Fibroblast of skin of left biceps (primary cell): ENCODE data around the gene FAM234B.

Experiments used
- DNase-seq, 2 experiments: peaks; one replicate each; pipeline ENCODE4 v3.0.0-alpha.2; 2013; ENCODE audit warnings: low read depth in 2 of 2

Gene FAM234B, protein sequence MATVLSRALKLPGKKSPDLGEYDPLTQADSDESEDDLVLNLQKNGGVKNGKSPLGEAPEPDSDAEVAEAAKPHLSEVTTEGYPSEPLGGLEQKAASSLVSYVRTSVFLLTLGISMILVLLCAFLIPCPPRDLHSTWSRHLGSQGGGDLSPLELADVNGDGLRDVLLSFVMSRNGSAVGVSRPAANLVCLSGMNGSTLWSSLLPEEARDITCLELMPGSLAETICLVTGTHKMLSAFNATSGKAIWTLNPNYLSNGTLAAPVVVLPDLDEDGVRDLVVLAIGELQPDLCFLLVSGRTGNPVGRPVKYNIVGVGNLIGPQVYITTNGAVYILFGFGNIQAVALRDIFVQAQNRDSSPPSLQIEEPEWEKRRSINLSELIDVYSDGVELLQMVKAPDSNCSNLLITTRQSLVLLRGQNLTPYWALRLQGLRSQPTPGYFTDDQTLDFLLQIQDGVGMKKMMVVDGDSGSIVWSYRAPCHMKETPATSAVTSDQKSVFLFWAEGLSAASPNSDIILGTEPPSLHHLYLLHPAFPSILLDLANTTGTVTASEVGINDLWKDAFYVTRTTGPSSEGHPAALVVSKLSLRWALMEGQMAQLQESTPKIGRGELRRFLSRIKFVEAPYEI

GRCh38 chr12:13044002-13044905 is at the start of gene FAM234B:
TSS of gene FAM234B (plus strand) at chr12:13044381. CDS start at chr12:13044404, 23 bp downstream.
- DNase-seq: no peak

- DNase-seq: no peak
These were observed 49.1 kb upstream of the FAM234B start for GRCh38 chr12:12995088-12995487.

DNA sequence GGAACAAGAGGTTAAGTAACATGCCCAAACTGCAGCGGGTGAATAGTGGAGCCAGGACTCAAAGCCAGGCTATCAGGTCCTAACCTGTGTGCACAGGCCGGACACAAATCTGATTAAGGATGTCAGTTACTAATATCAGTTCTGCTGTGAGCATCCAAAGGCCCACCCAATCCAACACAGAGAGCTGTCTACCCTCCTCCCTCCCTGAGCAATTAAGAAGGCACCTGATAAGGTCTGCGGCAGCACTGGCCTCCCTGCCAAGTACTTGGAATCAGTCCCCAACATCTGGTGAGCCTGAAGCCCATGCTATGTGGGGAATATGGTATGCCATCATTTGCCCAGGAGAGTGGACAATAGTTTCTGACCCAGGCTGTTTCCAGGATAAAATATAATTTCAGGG is 48.0 kb upstream of the FAM234B start:
- no peak for DNase-seq

DNA sequence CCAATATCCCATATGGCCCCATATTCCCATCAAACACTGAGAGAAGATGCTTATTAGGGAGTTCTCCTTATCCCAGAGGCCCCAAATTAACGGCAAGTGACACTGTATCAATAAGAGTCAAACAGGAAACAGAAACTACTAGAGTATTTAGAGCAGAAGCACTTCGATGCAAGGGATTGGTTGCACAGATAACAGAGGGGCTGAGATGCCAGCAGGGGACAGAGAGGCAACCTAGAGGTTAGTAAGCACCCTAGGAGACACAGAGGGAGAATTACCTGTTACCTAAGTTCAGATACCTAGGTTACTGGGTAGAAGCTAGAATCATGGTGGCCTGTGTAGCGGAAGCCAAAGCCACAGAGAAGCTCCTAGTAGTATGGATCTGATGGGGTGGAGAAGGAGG is 47.0 kb upstream of the FAM234B start:
- DNase-seq: no peak

DNA sequence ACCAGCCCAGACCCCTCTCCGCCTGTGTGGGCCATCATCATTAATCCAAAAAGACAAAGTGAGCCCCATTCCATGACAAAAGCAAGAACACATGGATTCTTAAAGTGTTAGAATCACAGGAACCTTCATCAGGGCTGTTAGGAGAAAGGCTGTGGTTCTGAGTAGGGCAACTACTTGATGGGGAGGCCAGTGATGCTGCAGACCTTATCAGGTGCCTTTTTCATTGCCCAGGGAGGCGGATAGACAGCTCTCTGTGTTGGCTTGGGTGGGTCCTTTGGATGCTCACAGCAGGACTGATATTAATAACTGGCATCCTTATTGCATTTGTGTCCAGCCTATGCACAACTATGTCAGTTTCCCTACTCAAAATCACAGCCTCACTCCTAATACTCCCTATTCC is 46.4 kb upstream of the FAM234B start:
- no peak for DNase-seq

DNA sequence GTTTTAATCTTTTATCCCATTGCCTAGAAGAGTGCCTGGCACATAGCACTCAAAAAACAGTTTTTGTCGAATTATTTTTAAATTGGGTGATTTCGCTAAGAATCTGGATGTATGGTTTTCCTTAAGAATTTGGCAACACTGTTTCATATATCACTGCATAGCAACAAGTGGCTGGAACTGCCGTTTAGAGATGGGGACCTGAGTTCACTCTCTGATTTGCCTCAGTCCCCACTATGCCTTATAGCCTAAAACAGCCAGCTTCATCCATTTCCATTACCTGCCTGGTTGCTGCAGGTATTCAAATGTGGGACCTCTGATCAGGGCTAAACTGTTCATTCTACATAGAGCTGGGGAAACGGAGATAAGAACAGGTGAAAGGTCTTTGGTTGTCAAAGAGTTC is 45.9 kb upstream of the FAM234B start:
- no peak for DNase-seq

DNA sequence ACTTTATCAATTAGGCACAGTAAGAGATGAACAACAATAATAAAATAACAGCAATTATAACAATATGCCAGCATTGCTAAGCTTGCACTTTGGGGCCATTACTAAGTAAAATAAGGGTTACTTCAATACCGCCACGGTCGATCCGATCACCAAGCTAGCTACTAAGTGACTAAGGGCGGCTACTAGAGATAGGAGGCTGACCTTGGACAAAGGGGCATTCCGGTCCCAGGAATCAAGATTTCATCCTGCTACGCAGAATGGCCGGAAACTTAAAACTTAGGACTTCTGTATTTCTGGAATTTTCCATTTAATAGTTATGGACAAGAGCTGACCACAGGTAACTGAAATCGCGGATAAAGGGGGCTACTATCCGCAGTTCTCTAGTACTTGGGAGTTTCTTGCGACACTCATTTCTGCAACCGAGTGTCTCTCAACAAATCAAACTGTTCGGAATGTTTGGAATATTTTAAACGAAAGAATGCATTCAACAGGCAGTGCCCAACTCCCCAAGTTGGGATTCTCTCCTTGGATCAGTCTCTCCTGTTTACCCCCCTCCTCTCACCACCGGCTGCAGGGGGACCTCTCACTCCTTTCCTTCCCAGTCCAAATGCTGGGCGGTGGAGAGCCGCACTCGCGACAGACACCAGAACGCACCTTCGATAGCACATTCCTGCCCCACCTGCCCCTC is 44.8 kb upstream of the FAM234B start:
- DNase-seq: no peak

DNA sequence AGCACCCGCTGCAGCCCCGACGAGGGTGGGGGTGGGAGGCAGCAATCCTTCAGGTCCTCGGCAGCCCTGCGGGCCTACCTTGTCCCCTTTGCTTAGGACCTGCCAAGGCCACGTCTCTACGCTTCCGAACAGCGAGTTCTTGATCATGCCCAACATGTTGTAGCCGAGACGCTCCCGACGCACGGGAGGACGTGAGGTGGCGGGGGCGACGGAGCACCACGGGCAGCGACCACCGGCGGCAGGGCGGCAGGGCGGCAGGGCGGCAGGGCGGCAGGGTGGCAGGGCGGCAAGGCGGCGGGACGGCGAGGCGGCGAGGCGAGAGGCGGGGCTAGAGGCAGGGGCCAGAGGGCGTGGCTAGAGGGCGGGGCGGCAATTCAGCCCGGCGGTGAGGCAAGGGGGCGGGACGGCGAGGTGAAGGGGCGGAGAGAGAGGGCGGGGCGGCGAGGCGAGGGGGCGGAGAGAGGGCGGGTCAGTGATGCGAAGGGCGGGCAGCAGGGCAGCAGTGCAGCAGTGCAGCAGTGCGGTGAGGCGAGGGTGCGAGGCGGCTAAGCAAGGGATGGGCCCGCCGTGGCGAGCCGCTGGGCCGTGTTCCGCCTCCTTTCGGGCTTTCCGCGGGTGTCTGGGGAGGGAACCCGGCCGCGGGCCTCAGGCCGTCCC is 44.1 kb upstream of the FAM234B start, which contains the start of gene HEBP1:
TSS of gene HEBP1 (minus strand) at position 307 of the 657 bp plus-strand sequence. CDS start at position 156, 151 bp downstream.
- DNase-seq: peak; percentile 68 to 72

GRCh38 chr12:13000616-13000924 is 43.6 kb upstream of the FAM234B start:
- no peak for DNase-seq

DNA sequence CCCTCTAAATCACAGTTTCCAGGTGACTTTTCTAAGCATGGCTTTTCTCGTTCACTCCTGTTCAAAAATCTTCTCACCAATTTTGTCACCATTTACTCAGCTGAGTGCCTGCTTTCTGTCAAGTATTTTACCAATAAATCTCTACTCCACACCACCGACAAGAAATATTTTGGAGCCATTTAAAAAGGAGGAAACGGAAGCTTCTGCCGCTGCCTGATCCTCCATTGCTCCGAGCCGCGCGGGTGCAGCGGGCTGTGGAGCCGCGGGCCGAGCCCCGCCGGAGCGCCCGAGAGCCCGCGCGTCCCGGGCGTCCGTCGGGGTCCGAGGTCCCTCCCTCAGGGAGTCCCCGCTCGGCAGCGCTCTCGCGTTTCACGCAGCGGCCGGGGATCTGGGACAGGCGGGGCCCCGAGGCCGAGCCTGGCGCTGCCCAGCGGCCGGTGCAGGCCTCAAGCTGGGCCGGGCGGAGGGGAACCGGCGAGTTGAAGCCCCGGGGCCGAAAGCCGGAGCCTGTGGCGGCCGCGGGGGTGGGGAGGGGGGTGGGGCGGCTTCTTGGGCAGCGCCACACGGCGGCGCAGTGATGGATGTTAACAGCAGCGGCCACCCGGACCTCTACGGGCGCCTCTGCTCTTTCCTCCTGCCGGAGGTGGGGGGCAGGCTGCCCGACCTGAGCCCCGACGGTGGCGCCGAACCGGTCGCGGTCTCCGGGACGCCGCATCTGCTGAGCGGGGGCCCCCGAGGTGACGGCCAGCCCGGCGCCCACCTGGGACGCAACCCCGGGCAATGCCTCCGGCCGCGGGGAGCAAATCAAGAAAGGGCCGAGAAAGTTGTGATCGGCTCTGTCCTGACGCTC is 43.0 kb upstream of the FAM234B start:
- DNase-seq: no peak

DNA sequence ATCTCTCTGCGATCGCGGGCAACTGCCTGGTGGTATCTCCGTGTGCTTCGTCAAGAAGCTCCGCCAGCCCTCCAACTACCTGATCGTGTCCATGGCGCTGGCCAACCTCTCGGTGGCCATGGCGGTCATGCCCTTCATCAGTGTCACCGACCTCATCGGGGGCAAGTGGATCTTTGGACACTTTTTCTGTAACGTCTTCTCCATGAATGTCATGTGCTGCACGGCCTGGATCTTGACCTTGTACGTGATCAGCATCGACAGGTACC is 42.5 kb upstream of the FAM234B start:
- DNase-seq: no peak

- DNase-seq: no peak
These were observed 41.7 kb upstream of the FAM234B start for GRCh38 chr12:13002301-13003097.

GRCh38 chr12:13004361-13004760 is 39.8 kb upstream of the FAM234B start:
- no peak for DNase-seq

DNA sequence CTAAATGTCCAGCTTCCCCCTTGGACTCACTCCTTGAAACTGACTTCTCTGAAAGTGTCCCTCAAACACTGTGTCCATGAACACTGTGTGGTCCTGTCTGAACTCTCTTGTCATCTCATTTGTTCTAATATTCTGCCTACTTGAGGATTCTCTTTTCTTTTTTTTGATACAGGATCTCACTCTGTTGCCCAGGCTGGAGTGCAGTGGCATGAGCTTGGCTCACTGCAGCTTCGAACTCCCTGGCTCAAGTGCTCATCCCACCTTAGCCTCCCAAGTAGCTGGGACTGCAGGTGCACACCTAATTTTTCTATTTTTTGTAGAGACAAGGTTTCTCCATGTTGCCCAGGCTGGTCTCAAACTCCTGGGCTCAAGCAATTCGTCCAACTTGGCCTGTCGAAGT is 39.2 kb upstream of the FAM234B start:
- no peak for DNase-seq

DNA sequence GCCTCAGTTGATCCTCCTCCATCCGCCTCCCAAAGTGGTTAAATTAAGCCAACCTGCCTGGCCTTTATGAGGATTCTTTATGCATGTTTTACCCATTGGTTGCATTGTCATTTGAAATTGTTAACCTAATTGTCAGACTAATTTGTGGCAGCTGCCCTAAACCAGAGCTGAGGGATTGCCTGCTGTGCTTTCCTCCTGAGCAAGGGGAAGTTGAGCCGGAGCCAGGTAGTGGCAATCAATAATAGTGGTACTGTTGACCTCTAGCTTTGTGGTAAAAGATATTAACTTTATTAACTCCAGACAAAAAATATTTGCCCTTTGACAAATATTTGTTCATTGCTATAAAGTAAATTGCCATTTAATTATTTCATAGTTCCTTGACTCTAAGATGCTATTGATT is 38.5 kb upstream of the FAM234B start:
- DNase-seq: no peak

DNA sequence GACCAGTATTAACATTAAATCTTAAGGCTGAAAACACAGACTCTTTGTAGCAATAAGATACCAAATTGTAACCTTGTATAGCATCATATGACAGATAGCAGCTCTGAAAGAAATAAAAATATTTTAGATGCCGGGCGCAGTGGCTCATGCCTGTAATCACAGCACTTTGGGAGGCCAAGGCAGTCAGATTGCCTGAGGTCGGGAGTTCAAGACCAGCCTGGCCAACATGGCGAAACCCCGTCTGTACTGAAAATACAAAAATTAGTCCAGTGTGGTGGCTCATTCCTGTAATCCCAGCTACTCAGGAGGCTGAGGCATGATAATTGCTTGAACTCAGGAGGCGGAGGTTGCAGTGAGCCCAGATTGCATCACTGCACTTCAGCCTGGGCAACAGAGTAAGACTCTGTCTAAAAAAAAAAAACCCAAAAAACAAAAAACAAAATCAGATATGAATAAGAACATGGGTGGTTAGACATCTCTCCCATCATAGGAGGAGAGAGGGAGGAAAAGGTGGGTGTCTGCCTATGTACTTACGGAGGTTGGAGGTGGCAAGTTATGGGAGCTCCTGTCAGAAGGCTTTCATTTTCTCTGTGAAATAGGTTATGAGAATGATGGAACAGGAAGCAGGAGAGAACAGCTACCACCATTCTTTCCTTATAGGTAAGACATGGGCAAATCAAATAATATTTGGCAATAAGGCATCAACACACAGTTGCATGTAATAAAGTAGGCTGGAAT is 36.5 kb upstream of the FAM234B start:
- no peak for DNase-seq

DNA sequence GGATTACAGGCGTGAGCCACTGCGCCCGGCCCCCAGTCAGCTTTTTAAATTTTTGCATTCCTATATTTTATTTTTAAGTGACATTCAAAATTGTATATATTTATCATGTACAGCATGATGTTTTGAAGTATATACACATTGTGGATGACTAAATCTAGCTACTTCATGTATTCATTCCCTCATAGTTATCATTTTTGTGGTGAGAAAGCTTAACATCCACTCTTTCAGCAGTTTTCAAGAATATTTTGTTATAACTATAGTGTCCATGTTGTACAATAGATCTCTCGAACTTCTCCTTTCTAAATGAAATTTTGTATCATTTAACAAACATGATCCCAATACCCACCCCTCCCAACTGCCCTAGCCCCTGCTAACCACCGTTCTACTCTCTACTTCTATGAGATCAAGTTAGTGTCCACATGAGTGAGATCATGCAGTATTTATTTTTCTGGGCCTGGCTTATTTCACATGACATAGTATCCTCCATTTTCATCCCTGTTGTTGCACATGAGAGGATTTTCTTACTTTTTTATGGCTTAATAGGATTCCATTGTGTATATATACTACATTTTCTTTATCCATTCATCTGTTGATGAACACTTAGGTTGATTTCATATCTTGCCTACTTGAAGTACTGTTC is 35.3 kb upstream of the FAM234B start:
- DNase-seq: no peak

- DNase-seq: no peak
These were observed 33.1 kb upstream of the FAM234B start for GRCh38 chr12:13011098-13011497.

DNA sequence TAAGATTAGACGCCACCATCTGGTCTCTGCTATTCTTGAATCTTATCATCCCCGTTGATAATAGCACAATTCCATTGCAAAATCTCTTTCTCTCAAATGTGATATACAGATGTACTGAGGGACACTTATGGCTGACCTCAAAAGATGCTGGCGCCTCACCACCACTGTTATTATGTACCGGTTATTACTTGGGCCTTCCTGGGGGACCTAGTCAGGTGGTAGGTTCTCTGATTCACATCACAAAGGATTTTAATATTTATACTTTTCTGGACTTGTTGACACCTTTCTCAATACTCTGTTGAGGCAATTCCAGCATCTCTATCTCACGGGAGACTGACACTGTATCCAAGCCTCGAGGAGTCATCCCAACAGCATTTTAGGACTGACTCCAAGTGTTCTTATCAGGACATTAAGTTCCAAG is 21.3 kb upstream of the FAM234B start:
- no peak for DNase-seq
